Glomerular endothelial cell (primary cell): ENCODE results near the gene IGF2BP2. TPM values are rescaled to one million over a fixed set of nuclear protein-coding genes. Genes with fewer than 3 reads are reported as not detected.

Experiments used
- DNase-seq: peaks from one replicate; pipeline ENCODE4 v3.0.0-alpha.2; 2011; ENCODE audit warnings: low read depth, low spot score; ENCODE audit errors: extremely low read depth
- total RNA-seq: library from RNA; depleted of rRNA; stranded (reverse); fragments of >200 nt; gene quantifications from 2 replicates; pipeline ENCODE4 v1.2.3, GENCODE V29; 2015

IGF2BP2 gene
- total RNA-seq, 1 donor from 2014 or later = 110 TPM

DNA sequence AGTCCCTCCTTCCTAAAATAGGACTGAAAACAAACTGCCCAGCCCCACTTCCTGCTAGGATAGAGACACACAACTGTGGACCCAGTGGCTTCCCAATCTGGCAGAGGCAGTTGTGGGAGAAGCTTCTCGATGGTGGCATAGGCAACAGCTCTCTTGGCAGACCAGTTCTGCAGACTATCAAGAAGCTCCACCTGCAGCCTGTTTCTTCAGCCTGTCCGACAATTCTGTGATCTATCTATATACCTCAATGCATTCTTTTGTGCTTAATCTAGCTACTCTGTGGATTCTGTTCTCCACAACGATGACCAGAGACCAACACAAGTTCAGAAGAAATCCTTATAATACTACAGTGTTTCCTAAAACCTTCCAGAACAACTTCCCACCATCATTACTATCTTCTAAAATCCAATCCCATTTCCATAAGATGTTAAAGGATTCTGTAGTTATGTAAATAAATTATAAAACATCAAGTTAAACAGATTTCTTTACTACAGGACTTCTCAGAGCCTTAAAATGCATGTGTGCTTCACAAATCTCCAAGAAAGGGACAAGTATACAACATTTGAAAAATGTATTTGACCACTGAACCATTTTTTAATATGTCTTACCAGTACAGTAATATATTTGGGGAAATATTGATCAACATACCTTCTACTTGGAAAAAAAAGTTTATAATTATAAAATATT is 57.7 kb downstream of the IGF2BP2 start:
- no peak for DNase-seq

DNA sequence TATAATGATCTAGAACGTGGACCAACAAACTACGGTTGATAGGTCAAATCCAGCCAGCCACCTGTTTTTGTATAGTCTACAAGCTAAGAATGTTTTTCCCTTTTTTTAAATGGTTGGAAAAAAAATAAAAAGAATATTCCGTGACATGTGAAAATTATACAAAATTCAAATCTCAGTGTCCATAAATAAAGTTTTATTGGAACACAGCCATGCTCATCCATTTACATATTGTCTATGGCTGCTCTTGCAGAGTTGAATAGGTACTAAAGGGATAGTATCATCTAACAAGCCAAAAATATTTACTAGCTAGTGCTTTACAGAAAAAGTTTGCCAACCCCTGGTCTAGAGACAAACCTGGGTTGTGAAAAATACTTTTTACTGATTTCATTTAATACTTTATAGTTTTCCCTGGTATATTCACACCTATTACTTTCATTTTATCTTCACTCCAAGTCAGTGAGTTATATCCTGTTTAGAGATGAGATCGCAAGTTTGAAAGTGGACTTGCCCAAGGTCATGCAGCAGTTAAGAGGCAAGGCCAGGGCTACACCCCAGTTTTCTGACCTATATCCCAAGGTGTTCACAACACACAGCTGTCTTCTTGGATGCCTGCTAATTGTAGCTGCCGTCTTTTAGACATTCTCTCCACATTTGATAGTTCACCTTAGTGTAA is 58.4 kb downstream of the IGF2BP2 start:
- no peak for DNase-seq

- no peak for DNase-seq
These were observed 59.9 kb downstream of the IGF2BP2 start for GRCh38 chr3:185764980-185765370.

DNA sequence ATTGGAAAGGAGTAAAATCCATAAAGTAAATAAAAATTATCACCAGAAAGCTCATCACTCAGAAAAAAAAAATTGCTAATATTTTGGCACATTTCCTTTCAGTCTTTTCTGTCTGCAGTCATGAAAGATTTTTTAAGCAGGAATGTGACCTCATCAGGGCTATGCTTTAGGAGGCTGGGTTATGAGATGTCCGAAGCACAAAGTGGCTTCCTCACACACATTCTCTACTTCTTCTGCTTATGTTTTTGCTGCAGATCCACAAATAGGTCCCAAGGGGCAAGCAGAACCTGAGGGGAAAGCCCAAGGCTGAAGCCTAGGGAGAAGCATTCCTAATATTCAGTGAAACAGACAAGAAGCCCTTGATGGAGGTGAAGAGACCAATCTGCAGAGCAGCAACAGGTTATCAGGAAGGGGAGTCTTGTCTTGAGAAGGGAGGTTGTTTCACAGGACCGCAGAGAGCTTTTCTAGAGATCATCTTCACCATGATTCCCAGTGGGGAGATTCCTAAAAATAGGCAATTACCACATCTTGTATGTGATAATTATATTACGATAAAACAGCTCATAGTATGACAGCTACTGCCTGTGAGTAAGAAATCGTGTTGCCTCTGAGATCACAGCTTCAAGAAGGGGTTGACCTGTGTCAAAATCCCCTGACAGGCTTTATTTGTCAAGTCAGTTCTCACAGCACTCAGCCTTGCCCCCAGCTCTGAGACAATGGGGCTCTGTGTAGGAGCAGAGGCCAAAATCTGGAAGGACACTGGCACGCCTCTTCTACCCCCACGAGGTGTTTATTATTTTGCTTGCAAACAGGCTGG is 60.5 kb downstream of the IGF2BP2 start:
- no peak for DNase-seq

DNA sequence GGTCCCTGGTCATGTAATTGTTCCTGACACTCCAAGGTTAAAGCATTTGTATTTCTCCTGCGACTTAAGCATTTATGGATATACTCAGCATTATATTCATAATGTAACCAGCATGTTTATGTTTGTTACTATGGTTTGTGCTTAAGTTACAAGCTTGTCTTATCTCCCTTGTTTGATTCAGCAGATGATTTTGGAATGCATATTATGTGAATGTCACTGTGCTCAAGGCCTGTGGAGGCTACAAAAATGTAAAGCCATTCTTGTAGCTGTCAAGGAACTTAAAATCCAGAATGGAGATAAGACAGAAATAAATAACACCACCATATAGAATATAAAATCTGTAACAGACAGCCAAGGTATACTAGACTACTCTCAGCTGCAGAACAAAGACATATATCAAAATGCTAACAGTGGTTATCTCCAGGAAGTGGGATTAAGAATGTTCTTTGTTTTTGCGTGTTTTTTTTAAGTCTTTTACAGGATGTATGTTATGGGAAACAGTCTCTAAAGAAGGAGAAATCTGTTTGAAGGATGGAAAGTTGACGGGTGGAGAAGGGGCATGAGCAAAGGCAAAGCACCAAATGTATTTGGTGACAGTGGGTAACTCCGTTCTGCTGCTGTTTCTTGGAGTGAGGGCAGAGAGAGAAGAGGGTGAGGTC is 61.4 kb downstream of the IGF2BP2 start:
- DNase-seq = no peak

- DNase-seq = no peak
These were observed 64.3 kb downstream of the IGF2BP2 start for GRCh38 chr3:185760550-185760949.

DNA sequence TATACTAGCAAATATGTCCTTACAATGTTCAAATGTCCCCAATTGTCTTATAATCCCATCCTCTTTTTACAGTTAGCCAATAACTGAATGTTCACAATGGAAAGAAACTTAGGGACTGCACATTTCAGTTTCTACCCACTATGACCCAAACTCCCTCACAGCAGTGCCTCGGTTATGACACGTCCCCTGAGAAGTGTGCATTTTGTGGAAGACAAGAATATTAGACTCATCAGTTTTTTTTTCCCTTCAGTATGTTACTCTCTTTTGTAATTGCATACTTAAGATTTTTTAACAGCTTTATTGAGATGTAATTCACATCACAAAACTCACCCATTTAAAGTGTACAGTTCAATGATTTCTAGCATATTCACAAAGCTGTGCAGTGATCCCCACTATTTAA is 64.8 kb downstream of the IGF2BP2 start:
- no peak for DNase-seq

DNA sequence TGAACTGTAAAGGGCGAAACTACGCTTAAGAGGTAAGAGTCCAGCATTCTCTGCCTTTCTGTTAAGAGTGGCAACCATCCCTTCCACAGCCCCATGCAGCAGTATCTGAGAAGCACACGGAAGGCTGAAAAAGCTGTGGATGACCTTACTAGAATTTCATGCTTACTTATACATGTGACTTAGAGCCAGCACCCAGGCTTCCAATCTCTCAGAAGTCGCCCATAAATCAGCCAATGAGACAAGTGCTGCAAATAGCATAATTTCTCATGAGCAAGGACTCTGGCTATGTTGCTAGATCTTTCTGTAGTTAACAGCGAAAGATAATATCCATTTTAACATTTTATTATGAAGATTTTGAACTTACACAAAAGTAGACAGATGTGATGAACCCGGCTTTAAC is 65.3 kb downstream of the IGF2BP2 start:
- no peak for DNase-seq

DNA sequence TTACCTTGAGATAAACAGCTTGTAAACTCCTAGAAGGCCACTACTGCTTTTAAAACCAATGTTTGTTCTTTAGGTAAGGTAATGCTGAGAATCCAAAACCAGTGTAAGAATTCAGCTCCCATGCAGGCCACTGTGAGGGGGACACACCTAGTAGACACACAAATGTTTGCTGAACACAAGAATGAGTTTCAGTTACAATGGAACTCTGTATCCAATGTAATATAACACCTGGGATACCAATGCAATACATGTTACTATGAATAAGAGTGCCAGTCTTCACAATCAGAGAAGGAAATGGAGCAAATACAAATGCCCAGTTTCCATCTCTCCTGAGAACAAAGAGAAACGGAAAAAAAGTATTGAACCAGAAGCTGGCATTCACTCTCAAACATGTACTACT is 65.9 kb downstream of the IGF2BP2 start:
- DNase-seq = no peak

DNA sequence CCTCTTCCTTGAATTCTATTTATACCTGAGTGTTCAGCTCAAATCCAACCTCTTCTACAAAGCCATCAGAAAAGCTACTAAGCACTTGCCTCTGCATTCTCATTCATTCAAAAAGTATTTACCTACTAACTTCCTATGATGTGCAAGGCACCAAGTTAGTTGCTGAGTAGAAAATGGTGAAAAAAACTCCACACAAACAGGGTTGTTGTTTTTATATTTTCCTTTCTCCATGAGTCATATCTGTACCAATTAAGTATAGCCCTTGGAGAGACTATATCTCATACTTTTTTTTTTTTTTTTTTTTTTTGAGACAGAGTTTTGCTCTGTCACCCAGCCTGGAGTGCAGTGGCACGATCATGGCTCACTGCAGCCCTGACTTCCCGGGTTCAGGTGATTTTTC is 67.7 kb downstream of the IGF2BP2 start:
- DNase-seq = no peak

- no peak for DNase-seq
These were observed 68.4 kb downstream of the IGF2BP2 start for GRCh38 chr3:185756477-185756876.

- no peak for DNase-seq
These were observed 69.9 kb downstream of the IGF2BP2 start for GRCh38 chr3:185754920-185755319.

GRCh38 chr3:185753354-185753753 is 71.5 kb downstream of the IGF2BP2 start:
- DNase-seq = no peak

GRCh38 chr3:185750702-185751101 is 74.1 kb downstream of the IGF2BP2 start:
- DNase-seq = no peak

DNA sequence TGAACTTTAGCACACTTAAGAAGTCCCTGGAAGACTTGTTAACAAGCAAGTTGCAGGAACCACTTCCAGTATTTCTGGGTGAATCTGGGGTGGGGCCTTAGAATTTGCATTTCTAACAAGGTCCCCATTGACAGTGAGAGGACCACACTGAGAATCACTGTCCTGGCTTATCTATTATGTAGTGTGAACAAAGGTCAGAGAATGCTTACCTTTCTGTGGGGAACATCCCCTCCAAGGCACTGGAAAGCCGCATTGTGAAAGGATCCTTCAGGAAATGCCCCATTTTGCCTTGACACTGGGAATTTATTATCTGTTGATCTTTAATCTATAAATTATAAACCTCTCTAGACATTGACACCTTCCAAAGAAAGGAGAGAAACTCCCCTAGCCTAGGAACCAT is 74.8 kb downstream of the IGF2BP2 start:
- DNase-seq = no peak

GRCh38 chr3:185746470-185746869 is 78.4 kb downstream of the IGF2BP2 start:
- DNase-seq = no peak

DNA sequence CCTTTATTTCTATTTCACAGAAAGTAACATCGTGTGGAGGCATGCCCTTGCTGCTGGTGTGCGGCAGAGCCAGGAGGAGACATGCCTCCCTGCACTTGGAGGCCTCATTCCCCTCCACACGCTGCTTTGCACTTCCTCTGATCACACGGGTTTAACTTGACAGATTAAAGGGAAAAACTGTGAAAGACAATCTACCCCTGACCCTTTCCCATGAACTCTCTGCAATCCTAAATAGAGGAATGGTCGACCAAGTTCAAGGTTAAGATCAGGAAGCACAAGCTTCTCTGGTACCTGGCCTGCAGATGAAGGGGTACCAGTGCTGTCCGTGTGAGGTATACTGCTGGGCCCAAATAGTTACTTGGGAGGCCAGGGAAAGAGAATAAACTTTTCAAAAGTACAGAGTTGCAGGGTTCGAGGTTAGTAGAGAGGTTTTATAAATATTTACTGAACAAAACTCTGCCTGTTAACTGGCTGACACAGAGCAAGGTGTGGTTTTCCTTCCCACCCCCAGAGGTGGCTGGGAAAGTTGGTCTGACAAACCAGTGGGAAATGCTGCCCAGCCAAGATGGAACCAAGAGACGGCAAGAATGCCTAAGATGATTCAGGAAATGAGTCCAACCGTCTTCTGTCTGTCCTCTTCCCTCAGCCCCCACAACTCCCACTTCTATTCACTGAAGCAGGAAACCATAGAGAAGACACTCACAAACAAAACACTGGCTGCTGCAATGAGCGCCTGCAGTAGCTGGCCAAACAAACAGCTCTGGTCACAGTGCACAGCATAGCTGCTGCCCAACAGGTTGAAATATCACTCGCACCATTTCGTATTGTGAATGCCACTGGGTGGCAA is 79.6 kb downstream of the IGF2BP2 start:
- no peak for DNase-seq

GRCh38 chr3:185741586-185741985 is 83.3 kb downstream of the IGF2BP2 start:
- no peak for DNase-seq

- no peak for DNase-seq
These were observed 84.7 kb downstream of the IGF2BP2 start for GRCh38 chr3:185740133-185740532.

DNA sequence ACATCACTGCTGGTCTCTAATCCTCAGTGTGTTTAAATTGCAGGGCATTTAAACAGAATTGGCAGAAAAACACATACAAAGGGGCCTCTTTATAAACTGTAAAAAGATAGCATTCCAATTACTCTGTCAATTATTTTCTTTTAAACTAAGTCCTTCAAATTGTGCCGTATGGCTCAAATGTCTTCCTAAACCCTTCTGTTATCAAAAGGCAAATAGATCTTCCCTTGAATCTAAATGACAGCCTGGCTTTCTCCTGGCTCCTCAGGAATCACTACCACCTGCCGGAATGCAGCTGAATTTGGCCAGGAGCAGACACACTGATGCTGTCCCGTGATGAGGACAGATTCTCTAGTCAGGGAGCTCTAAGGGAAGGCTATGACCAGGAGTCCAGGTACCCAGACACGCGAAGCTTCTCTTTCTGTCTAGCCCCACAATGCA is 85.6 kb downstream of the IGF2BP2 start:
- no peak for DNase-seq
